NCI-H187 (cell line): ENCODE results near the gene GALNT12.

Experiments used
- DNase-seq, 2 experiments: peaks; one replicate each; lab custom pipeline; 2025; lab: John Stamatoyannopoulos, UW

GALNT12 gene

DNA sequence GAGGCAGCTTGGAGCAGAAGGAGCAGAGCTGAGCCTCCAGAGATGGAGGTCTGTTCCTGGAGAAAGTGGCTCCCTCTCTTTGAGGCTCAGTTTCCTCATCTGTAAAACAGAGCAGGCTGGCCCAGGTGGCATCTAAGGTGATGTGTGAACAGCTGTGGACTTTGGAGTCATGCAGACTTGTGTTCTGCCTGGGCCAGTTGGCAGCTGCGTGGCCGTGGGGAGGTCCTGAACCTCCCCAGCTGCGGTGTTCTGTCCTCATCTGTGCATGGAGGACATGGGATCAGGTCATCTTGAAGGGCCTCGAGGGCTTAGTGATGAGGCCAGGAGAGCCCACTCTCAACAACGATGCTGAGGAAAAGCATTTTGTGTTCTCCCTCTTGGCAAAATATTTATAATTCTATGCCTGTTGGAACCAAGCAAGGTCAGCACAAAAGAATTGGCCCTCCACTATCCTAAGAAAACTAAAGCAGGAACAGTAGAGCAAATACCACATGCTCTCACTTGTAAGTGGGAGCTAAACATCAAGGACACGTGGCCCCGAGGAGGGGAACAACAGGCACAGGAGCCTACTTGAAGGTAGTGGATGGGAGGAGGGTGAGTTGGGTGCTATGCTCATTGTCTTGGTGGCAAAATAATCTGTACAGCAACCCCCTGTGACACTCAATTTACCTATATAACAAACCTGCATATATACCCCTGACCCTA is 73.0 kb downstream of the GALNT12 start:
- DNase-seq = no peak

DNA sequence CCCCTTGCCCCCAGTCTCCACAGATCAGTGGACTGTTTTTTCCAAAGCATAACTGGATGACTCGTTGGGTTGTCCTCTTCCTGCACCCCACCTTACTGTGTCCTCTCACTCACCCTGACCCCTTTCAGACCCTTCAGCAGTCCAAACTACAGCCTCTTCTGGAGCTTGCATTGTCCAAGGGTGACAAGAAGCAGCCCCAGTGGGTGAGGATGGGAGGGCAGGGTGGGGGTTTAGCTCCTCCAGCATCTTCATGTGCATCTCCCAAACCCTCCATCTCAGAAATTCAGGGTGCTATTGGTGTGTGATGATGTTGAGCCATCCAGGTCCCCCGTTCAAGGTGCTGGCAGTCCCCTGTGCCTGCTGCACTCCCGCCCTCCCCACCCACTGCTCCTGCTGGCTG is 73.9 kb downstream of the GALNT12 start:
- DNase-seq = no peak

DNA sequence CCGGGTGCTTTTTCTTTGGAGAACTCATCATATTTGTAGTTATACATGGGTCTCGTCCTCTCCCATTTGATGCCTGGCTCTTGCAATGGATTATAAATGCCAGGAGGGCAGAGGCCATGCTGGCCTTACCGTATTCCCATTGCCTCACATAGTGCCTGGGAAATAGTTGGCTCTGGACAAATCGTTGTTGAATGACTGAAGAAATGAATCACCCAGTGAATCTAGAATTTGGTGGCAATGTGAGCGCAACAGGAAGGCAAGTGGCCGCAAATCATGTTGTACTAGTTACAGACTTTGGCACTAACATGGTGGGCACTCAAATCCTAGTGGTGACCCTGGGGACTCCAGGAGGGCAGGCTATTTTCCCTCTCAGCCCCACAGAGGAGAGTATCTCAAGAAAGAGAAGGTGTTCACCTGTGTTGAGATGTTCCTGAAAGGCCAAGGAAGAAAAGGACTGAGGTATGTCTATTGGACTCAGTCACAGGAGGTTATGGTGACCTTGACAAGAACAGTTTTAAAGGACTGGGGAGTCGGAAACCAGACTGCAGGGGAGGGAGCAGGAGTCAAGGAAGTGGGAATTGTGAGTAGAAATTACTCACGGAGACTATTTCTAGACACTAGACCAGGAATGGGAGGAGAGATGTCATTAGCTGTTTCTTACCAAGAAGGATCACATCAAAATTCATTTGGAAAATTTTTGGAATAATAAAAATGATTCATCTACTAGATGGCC is 74.5 kb downstream of the GALNT12 start:
- no peak for DNase-seq

DNA sequence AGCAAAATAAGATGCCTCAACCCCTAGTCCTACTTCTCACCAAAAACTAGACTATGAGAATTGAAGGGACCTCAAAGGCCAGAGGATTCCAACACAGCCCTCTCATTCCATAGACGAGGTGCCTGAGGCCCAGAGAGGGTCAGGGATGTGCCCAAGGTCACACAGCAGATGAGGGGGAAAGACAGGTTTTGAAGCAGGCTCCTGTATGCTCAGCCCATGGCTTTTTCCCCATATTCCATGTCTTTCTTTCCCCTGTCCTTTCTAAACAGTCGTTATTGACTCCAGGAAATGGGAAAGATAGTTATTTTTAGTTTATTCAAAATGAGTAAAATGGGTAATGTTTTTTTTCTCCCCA is 75.1 kb downstream of the GALNT12 start:
- DNase-seq = no peak

DNA sequence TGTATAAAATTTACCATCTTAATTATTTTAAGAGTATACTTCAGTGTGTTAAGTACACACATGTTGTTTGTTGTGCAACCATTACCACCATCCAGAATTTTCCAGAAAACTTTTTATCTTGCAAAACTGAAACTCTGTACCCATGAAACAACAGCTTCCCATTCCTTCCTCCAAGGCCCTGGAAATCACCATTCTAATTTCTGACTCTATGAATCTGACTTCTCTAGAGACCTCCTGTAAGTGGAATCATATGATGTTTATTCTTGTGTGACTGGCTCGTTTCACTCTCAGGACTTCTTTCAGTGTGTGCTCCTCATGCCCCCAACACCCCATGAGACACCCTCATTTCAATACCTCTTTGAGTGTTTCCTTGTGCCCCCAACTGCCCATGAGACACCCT is 75.8 kb downstream of the GALNT12 start:
- DNase-seq = no peak

DNA sequence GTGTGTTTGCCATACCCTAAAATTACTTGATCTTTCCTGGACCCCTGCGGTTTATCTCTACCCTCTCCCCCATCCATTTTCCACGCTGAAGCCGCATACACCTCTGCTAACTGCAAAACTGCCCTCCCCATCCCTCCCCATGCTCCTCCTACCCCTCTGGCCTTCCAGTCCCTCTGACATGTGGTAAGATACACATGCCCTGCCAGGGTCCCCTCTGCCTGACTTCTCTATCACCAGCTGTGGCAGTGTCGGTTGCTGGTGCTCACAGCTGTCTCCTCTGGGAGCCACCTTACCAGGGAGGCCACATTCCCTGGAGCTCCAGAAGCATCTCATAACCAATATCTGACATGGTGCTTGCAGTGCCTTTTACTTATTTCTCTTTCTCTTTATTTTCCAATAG is 77.4 kb downstream of the GALNT12 start:
- DNase-seq = no peak

DNA sequence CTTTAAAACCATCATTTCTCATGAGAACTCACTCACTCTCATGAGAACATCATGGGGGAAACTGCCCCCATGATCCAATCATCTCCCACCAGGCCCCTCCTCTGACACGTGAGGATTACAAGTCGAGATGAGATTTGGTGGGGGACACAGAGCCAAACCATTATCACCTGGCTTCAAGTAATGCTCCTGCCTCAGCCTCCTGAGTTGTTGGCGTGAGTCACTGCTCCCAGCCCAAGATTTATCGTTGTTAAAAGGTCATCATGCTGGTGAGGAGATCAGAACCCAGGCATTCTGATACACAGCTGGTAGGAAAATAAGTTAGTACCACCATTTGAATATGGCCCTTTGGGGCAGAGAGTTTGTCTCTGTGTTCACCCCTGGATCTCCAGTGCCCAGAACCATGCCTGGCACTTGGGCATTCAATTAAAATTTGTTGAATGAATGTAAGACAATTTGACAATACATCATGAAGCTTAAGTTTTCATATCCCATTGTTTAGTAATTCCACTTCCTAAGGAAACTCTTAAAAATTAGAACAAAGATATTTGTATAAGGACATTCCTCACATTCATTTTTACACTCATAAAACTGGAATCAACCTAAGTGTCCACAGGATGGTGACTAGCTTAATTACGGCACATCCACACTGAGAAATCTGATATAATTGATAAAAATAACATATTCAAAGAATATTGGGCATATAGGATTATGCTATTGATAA is 78.3 kb downstream of the GALNT12 start:
- DNase-seq = no peak

DNA sequence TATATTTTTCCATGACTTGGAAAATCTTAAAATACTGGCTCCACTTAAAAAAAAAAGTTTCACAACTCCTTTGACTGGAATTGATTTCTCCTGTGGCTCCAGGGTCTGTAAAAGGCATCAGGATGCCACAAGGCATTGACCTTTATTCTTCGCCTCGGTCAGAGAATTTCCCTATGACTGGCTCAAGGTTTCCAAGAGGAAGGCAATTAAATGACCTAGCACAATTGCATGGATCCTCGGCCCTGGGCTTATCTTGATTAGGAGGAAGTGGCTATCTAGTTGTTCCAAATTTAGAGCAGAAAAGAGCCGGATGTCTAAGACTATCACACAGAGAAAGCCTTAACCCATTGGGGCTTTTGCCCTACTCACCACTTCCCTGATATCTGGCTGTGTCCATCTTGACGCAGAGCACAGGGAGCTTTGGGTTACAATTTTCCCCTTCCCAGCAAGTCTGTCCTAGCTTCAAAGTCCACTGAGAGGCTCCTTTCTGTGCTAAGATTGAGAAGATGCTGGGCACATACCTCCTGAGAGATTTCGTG is 79.3 kb downstream of the GALNT12 start:
- DNase-seq = no peak

DNA sequence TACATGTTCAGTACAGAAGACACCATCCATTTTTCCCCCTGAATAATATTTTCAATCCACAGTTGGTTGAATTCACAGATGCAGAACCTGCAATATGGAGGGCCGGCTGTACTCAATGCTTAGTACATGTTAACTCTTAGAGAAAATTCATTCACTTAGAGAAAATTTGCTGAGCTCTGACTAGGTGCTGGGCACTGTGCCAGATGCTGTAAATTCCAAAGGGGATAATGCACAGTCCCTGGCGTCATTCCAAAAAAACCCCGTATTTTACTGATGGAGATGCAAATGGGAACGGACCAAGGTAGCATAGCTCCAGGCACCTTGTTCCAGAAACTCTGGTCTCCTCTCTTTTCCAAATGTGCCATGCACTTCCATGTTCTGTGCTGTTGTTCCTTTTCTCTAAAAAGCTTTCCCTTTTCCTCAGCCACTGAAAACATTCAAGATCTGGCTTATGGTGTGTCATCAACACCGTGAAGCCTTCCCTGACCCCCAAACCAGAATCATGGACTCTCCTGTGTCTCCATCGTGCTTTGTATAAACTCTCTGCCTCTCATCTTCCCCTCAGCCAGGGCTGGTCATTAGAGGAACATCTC is 80.5 kb downstream of the GALNT12 start:
- no peak for DNase-seq

DNA sequence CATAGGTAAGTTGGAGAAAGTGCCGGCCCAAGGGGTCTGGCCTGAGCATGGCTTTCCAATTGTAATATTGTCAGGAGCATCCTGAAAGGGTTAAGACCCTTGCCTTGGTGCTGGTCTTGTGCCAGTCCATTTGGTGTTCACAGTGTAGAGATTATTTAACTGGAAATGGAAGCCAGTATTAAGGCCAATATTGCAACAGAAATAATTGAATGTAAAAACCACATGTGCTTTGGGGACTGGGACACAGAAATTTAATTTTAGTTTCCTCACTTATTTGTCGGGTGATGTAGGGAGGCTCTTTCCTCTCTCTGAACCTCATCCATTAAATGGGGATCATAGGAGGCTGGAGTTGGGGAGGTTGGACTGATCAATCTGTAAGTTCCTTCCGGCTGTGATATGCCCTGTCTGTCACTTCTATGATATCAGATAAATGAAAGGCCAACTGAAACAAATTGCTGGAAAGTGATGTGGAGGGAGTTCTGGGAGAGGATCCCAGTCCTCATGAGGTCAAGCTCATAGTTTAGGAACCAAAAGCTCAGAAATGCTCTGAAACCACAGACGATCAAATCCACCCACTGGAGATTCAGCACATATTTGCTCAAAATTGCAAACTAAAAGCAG is 81.4 kb downstream of the GALNT12 start:
- DNase-seq = no peak

DNA sequence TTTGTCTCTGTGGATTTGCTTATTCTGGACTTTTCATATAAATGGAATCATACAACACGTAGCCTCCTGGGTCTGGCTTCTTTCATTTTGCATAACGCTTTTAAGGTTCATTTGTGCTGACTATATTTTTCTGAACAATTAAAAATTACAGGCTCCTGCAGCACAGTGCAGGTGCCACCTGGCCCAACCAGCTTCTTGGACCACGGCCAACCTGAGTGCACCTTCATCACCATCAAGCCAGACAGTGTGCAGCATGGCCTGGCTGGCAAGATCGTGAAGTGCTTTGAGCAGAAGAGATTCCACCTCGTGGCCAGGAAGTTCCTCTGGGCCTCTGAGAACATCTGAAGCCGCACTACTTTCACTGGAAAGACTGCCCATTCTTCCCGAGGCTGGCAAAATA is 82.8 kb downstream of the GALNT12 start:
- no peak for DNase-seq

DNA sequence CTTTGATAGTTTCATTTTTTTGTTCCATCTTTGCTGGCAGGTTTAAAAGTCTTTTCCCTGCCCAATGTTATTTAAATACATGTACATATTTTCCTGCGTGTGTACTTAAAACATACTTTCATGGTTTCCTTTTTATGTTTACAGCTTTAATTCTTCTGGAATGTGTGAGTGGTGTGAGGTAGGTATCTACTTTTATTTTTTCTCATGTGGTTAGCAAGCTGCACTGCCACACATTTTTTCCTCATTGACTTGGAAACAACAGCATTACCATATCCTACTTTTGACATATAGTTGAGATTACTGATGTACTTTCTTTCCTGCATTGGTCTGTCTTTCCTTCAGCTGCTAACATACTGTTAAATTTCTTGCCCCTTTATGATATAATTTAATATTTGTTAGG is 84.8 kb downstream of the GALNT12 start:
- no peak for DNase-seq

DNA sequence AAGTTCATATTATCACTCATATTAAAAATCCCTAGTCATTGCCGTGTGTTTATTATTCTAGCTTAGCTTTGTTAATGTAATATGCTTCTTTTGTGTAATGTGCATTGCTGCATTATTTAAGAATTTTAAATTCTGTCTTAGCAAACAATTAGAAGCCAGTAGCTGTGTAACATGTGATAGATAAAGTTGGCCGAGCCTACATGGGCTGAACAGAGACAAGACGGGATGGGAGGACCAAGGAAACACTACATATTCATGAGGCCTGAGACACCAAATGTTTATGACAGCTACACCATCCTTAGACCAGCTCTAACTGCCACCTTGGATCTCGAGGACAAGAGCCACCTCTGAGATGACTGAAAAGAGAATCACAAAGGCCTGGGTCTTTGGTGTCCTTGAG is 85.2 kb downstream of the GALNT12 start:
- no peak for DNase-seq

DNA sequence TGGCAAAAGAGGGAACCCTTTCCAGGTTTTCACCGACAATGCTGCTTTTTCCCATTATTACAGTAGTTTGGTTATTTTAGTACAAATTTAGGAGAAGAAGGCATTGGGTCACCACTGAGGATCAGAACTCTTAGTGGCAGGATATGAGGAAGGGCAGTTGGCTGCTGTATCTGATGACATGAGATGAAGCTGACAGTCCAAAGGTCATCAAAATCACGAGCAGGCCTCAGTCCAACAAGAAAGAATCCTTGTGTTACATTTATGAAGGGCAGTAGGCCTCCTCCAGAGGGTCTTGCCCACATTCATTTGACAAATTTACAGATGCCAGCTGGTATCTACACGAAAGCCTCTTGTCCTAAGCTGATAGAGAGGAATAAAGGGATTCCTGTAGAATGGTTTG is 86.7 kb downstream of the GALNT12 start:
- DNase-seq = no peak

DNA sequence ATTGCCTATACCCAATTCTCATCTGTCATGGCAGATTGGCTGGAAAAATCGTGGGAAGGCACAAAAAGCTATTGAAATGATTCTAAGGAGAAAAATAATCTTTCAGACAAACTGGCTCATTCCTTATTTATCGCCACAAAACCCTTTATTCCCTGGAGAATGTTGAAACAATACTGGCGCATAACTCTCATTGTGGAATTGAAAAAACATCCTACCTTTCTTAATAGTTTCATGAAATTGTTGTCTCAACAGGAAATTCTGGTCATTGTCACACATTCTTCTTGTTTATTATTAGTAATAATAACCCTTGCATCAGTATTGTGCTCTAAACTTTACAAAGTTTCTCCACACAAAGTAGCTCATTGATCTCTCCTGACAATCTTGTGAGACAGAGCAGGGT is 87.3 kb downstream of the GALNT12 start:
- no peak for DNase-seq

DNA sequence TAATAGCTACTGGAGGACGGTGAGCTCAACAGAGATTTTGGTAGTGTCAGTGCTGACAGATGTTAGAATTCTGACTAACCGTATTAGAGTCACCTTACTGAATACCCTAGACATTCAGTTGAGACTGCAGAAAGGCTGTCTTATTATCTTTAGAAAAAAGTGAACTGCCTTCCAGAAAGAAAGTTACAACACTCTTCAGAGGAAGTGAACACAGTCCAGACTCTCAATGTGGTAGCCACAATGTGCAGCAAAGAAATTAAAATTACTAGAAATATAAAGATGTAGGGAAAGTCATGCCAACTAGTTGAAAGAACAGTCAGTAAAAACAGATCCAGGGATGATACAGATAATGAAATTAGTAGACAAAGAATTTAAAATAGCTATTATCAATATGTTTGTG is 89.2 kb downstream of the GALNT12 start:
- no peak for DNase-seq

DNA sequence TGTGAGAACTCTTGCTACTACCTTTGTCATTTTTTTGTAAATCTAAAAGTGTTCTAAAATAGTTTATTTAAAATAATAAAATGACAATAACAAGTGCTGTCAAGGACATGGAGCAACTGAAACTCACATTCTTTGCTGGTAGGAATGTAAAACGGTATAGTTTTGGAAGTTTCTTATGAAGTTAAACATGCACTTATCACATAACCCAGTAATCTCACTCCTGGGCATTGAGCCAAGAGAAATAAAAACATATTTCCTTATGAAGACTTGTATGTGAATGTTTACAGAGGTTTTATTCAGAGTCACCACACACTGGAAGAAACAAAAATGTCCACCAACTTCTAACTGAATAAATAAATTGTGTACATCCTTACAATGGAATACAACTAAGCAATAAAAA is 90.3 kb downstream of the GALNT12 start:
- DNase-seq = no peak

DNA sequence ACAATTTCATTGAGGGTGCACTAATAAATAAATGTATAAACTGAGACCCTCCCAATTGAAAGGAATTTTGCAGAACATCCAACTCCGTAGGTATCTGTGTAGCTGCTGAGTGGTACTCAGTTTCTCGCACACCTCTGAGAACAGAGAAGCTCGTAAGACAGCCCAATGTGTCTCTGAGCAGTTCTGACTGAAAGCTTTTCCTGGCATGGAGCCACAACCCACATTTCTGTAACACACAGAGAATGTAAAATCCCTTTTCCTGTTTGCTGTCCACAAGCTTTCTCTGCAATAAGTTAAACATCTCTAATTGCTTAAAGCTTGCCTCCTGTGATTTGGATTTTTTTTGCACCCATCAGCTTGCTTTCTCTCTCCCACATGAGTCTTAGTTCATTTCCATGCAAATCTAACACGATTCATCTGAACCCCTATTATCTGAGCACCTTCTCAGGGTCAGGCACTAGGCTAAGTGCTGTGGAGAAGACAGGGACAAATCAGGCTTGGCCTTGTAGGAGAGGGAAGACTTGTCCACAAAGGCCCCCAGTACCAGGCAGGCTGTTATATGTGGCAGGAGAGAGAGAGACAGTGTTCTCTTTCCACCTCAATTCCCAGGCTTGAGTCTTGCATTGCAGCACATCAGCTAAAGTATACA is 92.1 kb downstream of the GALNT12 start:
- no peak for DNase-seq
